H1 (cell line): Measurements from ENCODE around the gene TCEANC2. TPM values are rescaled to one million over a fixed set of nuclear protein-coding genes. Genes with fewer than 3 reads are reported as not detected.

Experiments
- CTCF ChIA-PET: fragments of 300-600 bp; sonication (Branson Sonifier 250); formaldehyde crosslinking; loops from one replicate; lab custom pipeline; 2021; ENCODE audit not compliant: partially characterized antibody; lab: Charles Lee
- POLR2A ChIA-PET: fragments of 300-600 bp; sonication (Branson Sonifier 250); formaldehyde crosslinking; loops from one replicate; lab custom pipeline; 2021; ENCODE audit warnings: inconsistent platforms; ENCODE audit not compliant: partially characterized antibody; lab: Charles Lee
- DNase-seq, 2 experiments: peaks; one replicate each; pipeline versions ENCODE4 v3.0.0 to v3.0.0-alpha.2; 2010 to 2022; ENCODE audit warnings: low spot score in 2 of 2, low read depth in 1 of 2, mixed read lengths in 1 of 2
- FAIRE-seq: peaks from 2 replicates; lab custom pipeline; 2011; peaks lifted over from hg19 to GRCh38; lab: Jason Lieb, UNC
- H2AFZ ChIP-seq: 2 replicates; pipeline ENCODE4 v1.8.1; 2012; ENCODE audit warnings: low read length, inconsistent platforms
- H2AK5ac ChIP-seq: 2 replicates; pipeline ENCODE4 v1.6.1; 2013; ENCODE audit warnings: low read depth, low read length
- H2BK120ac ChIP-seq: replicated peaks from 2 replicates; pipeline ENCODE3; 2013; ENCODE audit warnings: low read depth, low read length, inconsistent platforms
- H2BK12ac ChIP-seq: 2 replicates; pipeline ENCODE4 v1.6.1; 2013; ENCODE audit warnings: low read depth, low read length
- H2BK15ac ChIP-seq: 2 replicates; pipeline ENCODE4 v1.6.1; 2013; ENCODE audit warnings: low read length
- H2BK20ac ChIP-seq: 2 replicates; pipeline ENCODE4 v1.6.1; 2013; ENCODE audit warnings: low read length
- H2BK5ac ChIP-seq: 2 replicates; pipeline ENCODE4 v1.6.1; 2013; ENCODE audit warnings: low read depth, low read length
- H3K14ac ChIP-seq: 2 replicates; pipeline ENCODE4 v1.6.1; 2013; ENCODE audit warnings: inconsistent platforms; ENCODE audit not compliant: insufficient read length
- H3K18ac ChIP-seq: 2 replicates; pipeline ENCODE4 v1.6.1; 2013; ENCODE audit warnings: low read length; ENCODE audit errors: extremely low read depth
- H3K23ac ChIP-seq: 2 replicates; pipeline ENCODE4 v1.6.1; 2013; ENCODE audit warnings: inconsistent platforms; ENCODE audit not compliant: insufficient read length
- H3K23me2 ChIP-seq: 2 replicates; pipeline ENCODE4 v1.6.1; 2013; ENCODE audit warnings: low read depth, low read length
- H3K27ac ChIP-seq: 2 replicates; pipeline ENCODE4 v1.6.1; 2011; ENCODE audit warnings: low read depth, low read length, inconsistent platforms
- H3K27me3 ChIP-seq, 4 experiments: replicated peaks in 1 of 4; 1 replicate in 1 of 4; 2 replicates in 3 of 4; pipeline versions ENCODE4 v1.6.1 to v1.8.1; 2011 to 2013; ENCODE audit warnings: low read length in 3 of 4, mild to moderate bottlenecking in 3 of 4, inconsistent platforms in 2 of 4, mixed read lengths in 2 of 4, moderate library complexity in 1 of 4; ENCODE audit not compliant: control insufficient read depth in 3 of 4, insufficient read depth in 3 of 4; ENCODE audit errors: extremely low read depth in 1 of 4
- H3K36me3 ChIP-seq, 4 experiments: 2 replicates each; pipeline versions ENCODE4 v1.6.1 to v1.8.1; 2011 to 2013; ENCODE audit warnings: mild to moderate bottlenecking in 4 of 4, low read length in 3 of 4, moderate library complexity in 2 of 4, control low read depth in 1 of 4, inconsistent platforms in 1 of 4; ENCODE audit not compliant: insufficient read depth in 4 of 4, control insufficient read depth in 2 of 4
- H3K4ac ChIP-seq: replicated peaks from 2 replicates; pipeline ENCODE3; 2013; ENCODE audit warnings: low read length, low read depth, mixed read lengths, inconsistent platforms; ENCODE audit not compliant: insufficient read length
- H3K4me1 ChIP-seq, 4 experiments: replicated peaks in 1 of 4; 1 replicate in 1 of 4; 2 replicates in 3 of 4; pipeline versions ENCODE4 v1.6.1 to v1.8.1; 2011 to 2013; ENCODE audit warnings: low read length in 3 of 4, inconsistent platforms in 2 of 4, mixed read lengths in 1 of 4; ENCODE audit not compliant: insufficient read depth in 4 of 4, control insufficient read depth in 3 of 4
- H3K4me2 ChIP-seq, 2 experiments: 2 replicates each; pipeline versions ENCODE4 v1.6.1 to v1.8.1; 2011 to 2013; ENCODE audit warnings: low read depth in 2 of 2, low read length in 2 of 2, control low read depth in 1 of 2, inconsistent platforms in 1 of 2, mild to moderate bottlenecking in 1 of 2; ENCODE audit not compliant: insufficient read depth in 1 of 2
- H3K4me3 ChIP-seq, 4 experiments: fragments of 200-600, 300-600 bp in 1 of 4; sonication (generic), shearing (Covaris generic), sonication (Bioruptor Twin) in 1 of 4; 2 replicates each; pipeline versions ENCODE4 v1.5.1 to v1.8.1; 2011 to 2016; ENCODE audit warnings: low read length in 4 of 4, low read depth in 3 of 4, control low read depth in 2 of 4, inconsistent platforms in 2 of 4, mild to moderate bottlenecking in 2 of 4, mixed read lengths in 1 of 4, moderate library complexity in 1 of 4; ENCODE audit not compliant: insufficient read depth in 2 of 4; ENCODE audit errors: extremely low read depth in 1 of 4
- H3K56ac ChIP-seq: replicated peaks from 2 replicates; pipeline ENCODE3; 2013; ENCODE audit warnings: low read depth, mild to moderate bottlenecking, mixed read lengths, low read length, inconsistent platforms; ENCODE audit not compliant: insufficient read length
- H3K79me1 ChIP-seq: 2 replicates; pipeline ENCODE4 v1.6.1; 2013; ENCODE audit warnings: low read depth, low read length, control low read depth
- H3K79me2 ChIP-seq, 2 experiments: 2 replicates each; pipeline versions ENCODE4 v1.6.1 to v1.8.1; 2012 to 2013; ENCODE audit warnings: low read length in 2 of 2, mild to moderate bottlenecking in 2 of 2, inconsistent platforms in 1 of 2; ENCODE audit not compliant: insufficient read depth in 2 of 2, control insufficient read depth in 1 of 2
- H3K9ac ChIP-seq, 4 experiments: replicated peaks in 1 of 4; 1 replicate in 1 of 4; 2 replicates in 3 of 4; pipeline versions ENCODE4 v1.6.1 to v1.8.1; 2011 to 2013; ENCODE audit warnings: low read depth in 3 of 4, low read length in 3 of 4, control low read depth in 2 of 4, mild to moderate bottlenecking in 2 of 4, moderate library complexity in 2 of 4, inconsistent platforms in 1 of 4; ENCODE audit errors: extremely low read depth in 1 of 4
- H3K9me3 ChIP-seq, 2 experiments: 2 replicates each; pipeline versions ENCODE4 v1.6.1 to v1.8.1; 2012 to 2013; ENCODE audit warnings: mild to moderate bottlenecking in 2 of 2, moderate library complexity in 2 of 2, control low read depth in 1 of 2, inconsistent platforms in 1 of 2, low read depth in 1 of 2, low read length in 1 of 2, mixed read lengths in 1 of 2; ENCODE audit not compliant: insufficient read depth in 2 of 2
- H4K20me1 ChIP-seq, 2 experiments: replicated peaks in 1 of 2; 2 replicates each; pipeline versions ENCODE3 to v1.8.1; 2011 to 2013; ENCODE audit warnings: inconsistent platforms in 2 of 2, low read length in 2 of 2, mild to moderate bottlenecking in 1 of 2; ENCODE audit not compliant: insufficient read depth in 2 of 2, control insufficient read depth in 1 of 2
- H4K5ac ChIP-seq: 2 replicates; pipeline ENCODE4 v1.6.1; 2013; ENCODE audit warnings: low read length, low read depth, mixed read lengths, inconsistent platforms; ENCODE audit not compliant: insufficient read length
- H4K8ac ChIP-seq: 2 replicates; pipeline ENCODE4 v1.8.0; 2013; ENCODE audit warnings: mild to moderate bottlenecking, moderate library complexity, low read length, inconsistent platforms; ENCODE audit not compliant: insufficient read depth; ENCODE audit errors: extremely low read depth
- H4K91ac ChIP-seq: replicated peaks from 2 replicates; pipeline ENCODE3; 2013; ENCODE audit warnings: low read length, mixed read lengths, inconsistent platforms; ENCODE audit not compliant: insufficient read length
- BACH1 ChIP-seq: IDR thresholded peaks from 2 replicates; pipeline ENCODE4 v1.6.1; 2012; ENCODE audit warnings: low read length, improper control_type of control experiment
- CHD1 ChIP-seq: IDR thresholded peaks from 2 replicates; pipeline ENCODE4 v1.6.1; 2012; ENCODE audit warnings: low read depth, low read length, improper control_type of control experiment
- HDAC6 ChIP-seq: IDR thresholded peaks from one replicate; pipeline ENCODE4 v1.7.1; 2012; ENCODE audit warnings: low read depth, mild to moderate bottlenecking, inconsistent platforms, low read length, moderate library complexity
- NRF1 ChIP-seq: IDR thresholded peaks from 2 replicates; pipeline ENCODE4 v1.6.1; 2011; ENCODE audit warnings: mild to moderate bottlenecking, low read depth, low read length, improper control_type of control experiment
- POLR2A ChIP-seq, 2 experiments: IDR thresholded peaks; 1 replicate in 1 of 2; 2 replicates in 1 of 2; pipeline ENCODE4 v1.6.1; 2011; ENCODE audit warnings: low read depth in 2 of 2, low read length in 2 of 2, mild to moderate bottlenecking in 2 of 2; ENCODE audit errors: control extremely low read depth in 1 of 2
- SIRT6 ChIP-seq: IDR thresholded peaks from one replicate; pipeline ENCODE4 v1.7.1; 2012; ENCODE audit warnings: low read length, inconsistent platforms
- TAF1 ChIP-seq: IDR thresholded peaks from 2 replicates; pipeline ENCODE4 v1.6.1; 2011; ENCODE audit warnings: mild to moderate bottlenecking, low read depth, low read length
- TAF7 ChIP-seq: optimal IDR thresholded peaks from 2 replicates; pipeline ENCODE3; 2011; ENCODE audit warnings: low read depth, mild to moderate bottlenecking, inconsistent platforms, low read length, moderate library complexity, borderline replicate concordance
- TCF12 ChIP-seq: IDR thresholded peaks from 2 replicates; pipeline ENCODE4 v1.6.1; 2011; ENCODE audit warnings: low read depth, mild to moderate bottlenecking, low read length
- TEAD4 ChIP-seq: IDR thresholded peaks from 2 replicates; pipeline ENCODE4 v1.6.1; 2012; ENCODE audit warnings: low read depth, low read length, inconsistent platforms, mixed read lengths
- ZNF274 ChIP-seq: IDR thresholded peaks from 2 replicates; pipeline ENCODE4 v1.7.0; 2012; ENCODE audit warnings: low read length, borderline replicate concordance; ENCODE audit errors: extremely low read depth
- polyA plus RNA-seq, 7 experiments: library from polyadenylated mRNA; depleted of rRNA in 3 of 7; stranded (reverse) in 5 of 7; unstranded in 2 of 7; fragments of >200 nt in 5 of 7; fragments of 200-250 nt in 2 of 7; gene quantifications; 1 replicate in 5 of 7; 2 replicates in 1 of 7; 4 replicates in 1 of 7; pipeline versions ENCODE4 v1.2.1 to v1.2.3, GENCODE V29; 2011 to 2013; ENCODE audit warnings: missing spikeins in 2 of 7, mixed read lengths in 2 of 7
- total RNA-seq: library from RNA; stranded (reverse); fragmentation: NEBNext Ultra II Directional; extraction: Animal tissue kit (Norgen Biotek cat#: 25700); gene quantifications from 2 replicates; pipeline ENCODE4 v1.2.1, GENCODE V29; 2021
- TF ChIP-seq, protein P1 (sequence below): IDR thresholded peaks from 2 replicates; pipeline ENCODE4 v1.6.1; 2012; ENCODE audit warnings: low read length, inconsistent platforms
- TF ChIP-seq, protein P2 (sequence below): IDR thresholded peaks from 2 replicates; pipeline ENCODE4 v1.6.1; 2012; ENCODE audit warnings: inconsistent platforms

TCEANC2 gene
- total and polyA plus RNA-seq, 2 of the 8 experiments (the other 6 are each of a cell fraction or from before 2014, with no cell fraction given), result 4.2 to 8.2 TPM

DNA sequence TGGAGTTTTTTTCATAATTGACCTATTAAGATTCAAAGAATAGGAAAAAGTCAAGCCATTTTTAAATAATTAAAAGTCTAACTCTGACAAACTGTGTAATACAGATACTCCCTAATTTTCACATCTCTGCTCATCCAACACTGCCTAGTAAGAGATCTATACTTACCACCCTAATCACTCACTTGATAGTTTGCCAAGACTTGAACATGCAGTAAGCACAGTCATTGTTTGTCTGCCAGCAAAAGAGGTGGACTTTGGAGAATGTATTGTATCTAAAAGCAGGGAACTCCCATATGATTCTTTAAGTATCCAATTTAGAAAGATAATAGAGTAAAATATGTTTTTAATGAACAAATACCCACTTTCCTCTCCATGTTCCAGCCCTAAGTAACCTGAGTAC, 15.9 kb upstream of the TCEANC2 start:
- TF ChIP-seq TEAD4, result no peak
- TF ChIP-seq SIRT6, result no peak
- TF ChIP-seq BACH1, result no peak
- no peak for TF ChIP-seq POLR2A (IDR thresholded peaks at IDR 0.05; ENCODE audit: control extremely low read depth in 1 of 2, low read depth in 2 of 2, low read length in 2 of 2)
- TF ChIP-seq TAF7, result no peak
- no peak for TF ChIP-seq CHD1
- no peak for TF ChIP-seq HDAC6
- no peak for TF ChIP-seq TAF1
- TF ChIP-seq NRF1, result no peak
- no peak for TF ChIP-seq ZNF274
- TF ChIP-seq, protein P1, sequence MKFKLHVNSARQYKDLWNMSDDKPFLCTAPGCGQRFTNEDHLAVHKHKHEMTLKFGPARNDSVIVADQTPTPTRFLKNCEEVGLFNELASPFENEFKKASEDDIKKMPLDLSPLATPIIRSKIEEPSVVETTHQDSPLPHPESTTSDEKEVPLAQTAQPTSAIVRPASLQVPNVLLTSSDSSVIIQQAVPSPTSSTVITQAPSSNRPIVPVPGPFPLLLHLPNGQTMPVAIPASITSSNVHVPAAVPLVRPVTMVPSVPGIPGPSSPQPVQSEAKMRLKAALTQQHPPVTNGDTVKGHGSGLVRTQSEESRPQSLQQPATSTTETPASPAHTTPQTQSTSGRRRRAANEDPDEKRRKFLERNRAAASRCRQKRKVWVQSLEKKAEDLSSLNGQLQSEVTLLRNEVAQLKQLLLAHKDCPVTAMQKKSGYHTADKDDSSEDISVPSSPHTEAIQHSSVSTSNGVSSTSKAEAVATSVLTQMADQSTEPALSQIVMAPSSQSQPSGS, result no peak
- TF ChIP-seq, protein P2, sequence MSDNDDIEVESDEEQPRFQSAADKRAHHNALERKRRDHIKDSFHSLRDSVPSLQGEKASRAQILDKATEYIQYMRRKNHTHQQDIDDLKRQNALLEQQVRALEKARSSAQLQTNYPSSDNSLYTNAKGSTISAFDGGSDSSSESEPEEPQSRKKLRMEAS, result no peak
- no peak for TF ChIP-seq TCF12
- H3K27me3 ChIP-seq, result no peaks in the 10 kb centered on the region
- no peak overlapping the region for H4K91ac ChIP-seq
- no peak overlapping the region for H3K14ac ChIP-seq
- H3K56ac ChIP-seq, result no peak overlapping the region
- H3K79me2 ChIP-seq, result no peaks in the 10 kb centered on the region
- no peak overlapping the region for H2BK12ac ChIP-seq
- DNase-seq (no peak), FAIRE-seq (no peak)
- no peak overlapping the region for H2BK120ac ChIP-seq
- POLR2A ChIA-PET, result no interaction called here
- no peak overlapping the region for H3K27ac ChIP-seq
- no peak overlapping the region for H2BK15ac ChIP-seq
- H4K5ac ChIP-seq, result no peak overlapping the region
- H2AFZ ChIP-seq, result no peak overlapping the region
- CTCF ChIA-PET, result no interaction called here
- no peaks in the 10 kb centered on the region for H3K79me1 ChIP-seq
- no peaks in the 10 kb centered on the region for H3K23me2 ChIP-seq
- peaks cover 2 to 3% of the 10 kb centered on the region in 2 experiments for H4K20me1 ChIP-seq
- H3K23ac ChIP-seq, result no peak overlapping the region
- peaks cover 2 to 78% (median 29%) of the 10 kb centered on the region in 4 experiments for H3K36me3 ChIP-seq
- H2BK20ac ChIP-seq, result no peak overlapping the region
- no peak overlapping the region for H3K4me3 ChIP-seq
- no peak overlapping the region for H2BK5ac ChIP-seq
- H3K4me1 ChIP-seq, result no peaks in the 10 kb centered on the region
- no peak overlapping the region for H3K4ac ChIP-seq
- H4K8ac ChIP-seq, result no peak overlapping the region
- no peak overlapping the region for H2AK5ac ChIP-seq
- H3K9ac ChIP-seq, result no peak overlapping the region
- H3K18ac ChIP-seq, result no peak overlapping the region
- no peaks in the 10 kb centered on the region for H3K9me3 ChIP-seq
- H3K4me2 ChIP-seq, result no peak overlapping the region
